GM18951 (cell line): ENCODE results near the gene IFNGR2.

ENCODE experiments used
- POLR2A ChIP-seq: IDR thresholded peaks from 4 replicates; pipeline ENCODE4 v1.6.1; 2011; ENCODE audit warnings: mild to moderate bottlenecking; ENCODE audit not compliant: insufficient read length, insufficient read depth; ENCODE audit errors: extremely low read depth
- in situ Hi-C: fragments of 300-500 bp; cut with MboI; formaldehyde crosslinking; loops from one replicate; pipeline ENCODE4 v1.12.0; 2022; ENCODE audit warnings: low sequenced_read_pairs, mixed read lengths, inconsistent platforms; ENCODE audit not compliant: unreplicated experiment

IFNGR2 gene

GRCh38 chr21:33449616-33450015 lies 46.4 kb downstream of the IFNGR2 start:
- in situ Hi-C loops: loop anchor here (25.0 kb wide), 1 partner anchor 612 kb away; no protein-coding TSS in a partner anchor
- TF ChIP-seq POLR2A: no peak

GRCh38 chr21:33451634-33452071 lies 48.4 kb downstream of the IFNGR2 start:
- in situ Hi-C loops: loop anchor here (25.0 kb wide), 1 partner anchor 614 kb away; no protein-coding TSS in a partner anchor
- TF ChIP-seq POLR2A: no peak

- in situ Hi-C loops: loop anchor here (25.0 kb wide), 1 partner anchor 615 kb away; no protein-coding TSS in a partner anchor
- TF ChIP-seq POLR2A: no peak
These were observed 49.1 kb downstream of the IFNGR2 start for GRCh38 chr21:33452362-33452761.

- TF ChIP-seq POLR2A: no peak
- in situ Hi-C loops: loop anchor here (25.0 kb wide), 1 partner anchor 619 kb away; no protein-coding TSS in a partner anchor
These were observed 52.7 kb downstream of the IFNGR2 start for GRCh38 chr21:33455686-33456446.

- no peak for TF ChIP-seq POLR2A
- in situ Hi-C loops: loop anchor here (25.0 kb wide), 1 partner anchor 622 kb away; no protein-coding TSS in a partner anchor
These were observed 55.6 kb downstream of the IFNGR2 start for GRCh38 chr21:33458861-33459260.

GRCh38 chr21:33461538-33462250 lies 58.5 kb downstream of the IFNGR2 start:
- in situ Hi-C loops: loop anchor here (25.0 kb wide), 1 partner anchor 624 kb away; no protein-coding TSS in a partner anchor
- TF ChIP-seq POLR2A: no peak

- in situ Hi-C loops: loop anchor here (25.0 kb wide), 1 partner anchor 632 kb away; no protein-coding TSS in a partner anchor
These were observed 66.0 kb downstream of the IFNGR2 start for GRCh38 chr21:33469183-33469582.

- in situ Hi-C loops: loop anchor here (25.0 kb wide), 1 partner anchor 633 kb away; no protein-coding TSS in a partner anchor
- no peak for TF ChIP-seq POLR2A
These were observed 67.5 kb downstream of the IFNGR2 start for GRCh38 chr21:33470701-33471100.

- TF ChIP-seq POLR2A: no peak
- in situ Hi-C loops: loop anchor here (25.0 kb wide), 1 partner anchor 636 kb away; no protein-coding TSS in a partner anchor
These were observed 70.1 kb downstream of the IFNGR2 start for GRCh38 chr21:33473344-33473743.

GRCh38 chr21:33477066-33477465 lies 73.9 kb downstream of the IFNGR2 start:
- no peak for TF ChIP-seq POLR2A
- in situ Hi-C loops: no loop called here

GRCh38 chr21:33478182-33478581 lies 75.0 kb downstream of the IFNGR2 start:
- TF ChIP-seq POLR2A: no peak
- in situ Hi-C loops: no loop called here

GRCh38 chr21:33478935-33479678 lies 75.9 kb downstream of the IFNGR2 start:
- in situ Hi-C loops: no loop called here
- TF ChIP-seq POLR2A: no peak

- TF ChIP-seq POLR2A: peak; percentile 95
- in situ Hi-C loops: no loop called here
These were observed 76.7 kb downstream of the IFNGR2 start, which contains the start of gene TMEM50B for GRCh38 chr21:33479679-33480480. TSS of gene TMEM50B (minus strand) at chr21:33479974. CDS start at chr21:33468885, 11,089 bp downstream.
